HG03439 (cell line): ENCODE results near the gene ZNF646.
A peak's percentile ranks its signal among the peaks of the same experiment; 100 is the strongest.
"Not testable (repeated sequence)": the region's sequence is repeated elsewhere in the genome, so short reads cannot be mapped to it uniquely, and the experiment has no call there.

Experiments used
- ATAC-seq: cut with Tn5 transposase; IDR thresholded peaks from one replicate; pipeline ENCODE4 v1.9.1; 2021; ENCODE audit warnings: mild to moderate bottlenecking, moderate library complexity; ENCODE audit not compliant: unreplicated experiment

The ZNF646 gene

GRCh38 chr16:31084584-31085302 lies 10.5 kb downstream of the ZNF646 start:
- ATAC-seq, result no peak

- no peak for ATAC-seq
These were observed 11.2 kb downstream of the ZNF646 start for GRCh38 chr16:31085411-31085810.

GRCh38 chr16:31085873-31086628 lies 11.8 kb downstream of the ZNF646 start:
- no peak for ATAC-seq

GRCh38 chr16:31086629-31086906 lies 12.3 kb downstream of the ZNF646 start:
- ATAC-seq, result no peak

- no peak for ATAC-seq
These were observed 13.3 kb downstream of the ZNF646 start for GRCh38 chr16:31087481-31087880.

- no peak for ATAC-seq
These were observed 13.7 kb downstream of the ZNF646 start for GRCh38 chr16:31087971-31088370.

- ATAC-seq, result no peak
These were observed 14.4 kb downstream of the ZNF646 start, which contains the start of gene PRSS53 for GRCh38 chr16:31088459-31089183. TSS of gene PRSS53 (minus strand) at chr16:31088943. CDS start at chr16:31088809, 134 bp downstream.

GRCh38 chr16:31089199-31089598 lies 15.0 kb downstream of the ZNF646 start:
- ATAC-seq, result no peak

- no peak for ATAC-seq
These were observed 16.3 kb downstream of the ZNF646 start for GRCh38 chr16:31090540-31090939.

GRCh38 chr16:31092330-31092729 lies 18.1 kb downstream of the ZNF646 start:
- no peak for ATAC-seq

GRCh38 chr16:31093132-31093703 lies 19.0 kb downstream of the ZNF646 start:
- ATAC-seq, result no peak

GRCh38 chr16:31094088-31094423 lies 19.8 kb downstream of the ZNF646 start:
- ATAC-seq, result no peak

GRCh38 chr16:31094424-31095120 lies 20.4 kb downstream of the ZNF646 start, which contains the start of gene VKORC1:
TSS of gene VKORC1 (minus strand) at chr16:31094797. CDS start at chr16:31094729, 68 bp downstream.
- ATAC-seq, result peak; percentile 76

- no peak for ATAC-seq
These were observed 25.8 kb downstream of the ZNF646 start for GRCh38 chr16:31099860-31100638.

- not testable (repeated sequence) for ATAC-seq
These were observed 26.8 kb downstream of the ZNF646 start for GRCh38 chr16:31100876-31101641.

GRCh38 chr16:31105677-31106213 lies 31.5 kb downstream of the ZNF646 start:
- ATAC-seq, result no peak

- ATAC-seq, result no peak
These were observed 32.6 kb downstream of the ZNF646 start for GRCh38 chr16:31106509-31107464.

GRCh38 chr16:31107465-31107867 lies 33.2 kb downstream of the ZNF646 start:
- ATAC-seq, result peak; percentile 35
